Urinary bladder (tissue), 4 donors: ENCODE measurements around the gene CDC42BPA. TPM values are rescaled to one million over a fixed set of nuclear protein-coding genes. Genes with fewer than 3 reads are reported as not detected.

ENCODE experiments used
- DNase-seq: peaks from one replicate; pipeline ENCODE4 v3.0.0-alpha.2; 2015; ENCODE audit errors: extremely low spot score
- H3K27ac ChIP-seq: one replicate; pipeline ENCODE4 v1.5.1; 2013; ENCODE audit warnings: low read depth, mild to moderate bottlenecking, moderate library complexity
- H3K36me3 ChIP-seq: one replicate; pipeline ENCODE4 v1.6.1; 2013; ENCODE audit warnings: mild to moderate bottlenecking, moderate library complexity; ENCODE audit not compliant: insufficient read depth
- H3K4me1 ChIP-seq: one replicate; pipeline ENCODE4 v1.6.1; 2013; ENCODE audit warnings: mild to moderate bottlenecking, moderate library complexity; ENCODE audit not compliant: insufficient read depth
- H3K4me3 ChIP-seq: one replicate; pipeline ENCODE4 v1.5.1; 2013; ENCODE audit warnings: low read depth, low read length
- WGBS: extraction: QIAGEN DNeasy Blood & Tissue Kit; methylation state at CpG from one replicate; pipeline ENCODE4 v1.1.7; 2013; 5-methylcytosine and 5-hydroxymethylcytosine counted together
- polyA plus RNA-seq: library from polyadenylated mRNA; stranded (reverse); fragments of 200-250 nt; gene quantifications from one replicate; pipeline ENCODE4 v1.2.3, GENCODE V29; 2013
- total RNA-seq: library from RNA; depleted of rRNA; stranded (reverse); fragments of >200 nt; gene quantifications from one replicate; pipeline ENCODE4 v1.2.3, GENCODE V29; 2014
- donor health status: healthy with polysubstance abuse.
- donor health status: healthy.

Gene CDC42BPA
- total and polyA plus RNA-seq, 2 donors = 36.6 to 194 TPM

DNA sequence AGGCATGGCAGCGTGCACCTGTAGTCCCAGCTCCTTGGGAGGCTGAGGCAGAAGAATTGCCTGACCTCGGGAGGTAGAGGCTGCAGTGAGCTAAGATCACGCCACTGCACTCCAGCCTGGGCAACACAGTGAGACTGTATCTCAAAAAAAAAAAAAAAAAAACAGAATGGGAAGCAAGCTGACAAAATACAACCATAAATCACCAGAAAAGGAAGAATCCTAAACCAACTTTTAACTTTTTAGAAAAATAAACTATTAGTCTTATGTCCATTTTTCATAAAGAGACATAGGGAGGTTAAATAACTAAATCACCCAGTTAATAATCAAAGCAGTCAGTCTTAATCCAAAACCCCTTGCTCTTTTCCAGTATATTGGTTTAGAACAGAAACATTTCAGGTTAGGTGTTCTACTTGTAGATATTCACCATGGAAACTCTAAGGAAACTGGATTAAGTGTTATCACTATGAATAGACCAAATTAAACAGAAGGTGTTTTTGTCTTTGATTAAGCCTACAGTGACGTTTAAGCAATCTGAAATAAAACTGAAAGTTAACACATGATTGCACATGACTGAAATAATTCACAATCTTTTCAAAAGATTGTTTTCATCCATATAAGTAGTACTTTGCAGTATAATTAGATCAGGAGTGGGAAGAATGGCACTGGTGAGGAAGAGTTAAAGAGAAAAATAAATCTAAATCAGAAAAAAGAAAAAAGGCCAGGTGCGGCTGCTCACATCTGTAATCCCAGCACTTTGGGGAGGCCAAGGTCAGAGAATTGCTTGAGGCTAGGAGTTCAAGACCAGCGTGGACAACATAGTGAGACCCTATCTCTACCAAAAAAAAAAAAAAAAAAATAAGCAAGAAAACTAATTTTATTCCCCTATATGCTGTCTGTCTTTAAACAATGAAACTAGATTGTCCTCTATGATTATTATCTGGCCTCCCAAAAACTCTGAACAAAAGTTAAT is 9.6 kb downstream of the CDC42BPA start:
- Histone ChIP-seq H3K27ac (no peak overlapping the region), H3K4me1 (peaks cover 2% of the 10 kb centered on the region)
- WGBS = 75% methylated on average over 6 of the region's 6 CpGs

DNA sequence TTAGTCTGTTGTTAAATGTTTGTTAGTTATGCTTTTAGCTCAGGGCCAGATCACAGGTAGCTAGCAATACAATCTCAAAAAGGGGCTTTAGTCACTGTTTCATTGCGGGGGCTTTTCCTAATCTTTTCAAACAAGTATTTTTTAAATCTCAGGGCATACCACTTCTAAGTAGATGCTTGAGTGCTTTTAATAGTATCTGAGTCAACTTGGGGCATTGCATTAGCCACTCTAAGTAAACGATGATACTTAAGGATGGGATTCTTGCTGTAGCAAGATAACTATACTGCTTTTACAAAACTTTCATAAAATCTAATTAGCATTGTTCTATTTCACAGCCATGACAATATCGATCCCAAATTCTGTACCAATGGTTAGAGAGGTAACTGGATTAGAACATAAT is 11.6 kb downstream of the CDC42BPA start:
- Histone ChIP-seq H3K4me3 (no peak overlapping the region), H3K36me3 (no peaks in the 10 kb centered on the region), H3K4me1 (no peaks in the 10 kb centered on the region), H3K27ac (no peak overlapping the region)
- WGBS = 94% methylated on average over 3 of the region's 3 CpGs
- no peak for DNase-seq

More for the DNA sequence above, 9.6 kb downstream of the CDC42BPA start:
- Histone ChIP-seq H3K36me3 (no peaks in the 10 kb centered on the region), H3K4me3 (no peak overlapping the region)
- DNase-seq = no peak

DNA sequence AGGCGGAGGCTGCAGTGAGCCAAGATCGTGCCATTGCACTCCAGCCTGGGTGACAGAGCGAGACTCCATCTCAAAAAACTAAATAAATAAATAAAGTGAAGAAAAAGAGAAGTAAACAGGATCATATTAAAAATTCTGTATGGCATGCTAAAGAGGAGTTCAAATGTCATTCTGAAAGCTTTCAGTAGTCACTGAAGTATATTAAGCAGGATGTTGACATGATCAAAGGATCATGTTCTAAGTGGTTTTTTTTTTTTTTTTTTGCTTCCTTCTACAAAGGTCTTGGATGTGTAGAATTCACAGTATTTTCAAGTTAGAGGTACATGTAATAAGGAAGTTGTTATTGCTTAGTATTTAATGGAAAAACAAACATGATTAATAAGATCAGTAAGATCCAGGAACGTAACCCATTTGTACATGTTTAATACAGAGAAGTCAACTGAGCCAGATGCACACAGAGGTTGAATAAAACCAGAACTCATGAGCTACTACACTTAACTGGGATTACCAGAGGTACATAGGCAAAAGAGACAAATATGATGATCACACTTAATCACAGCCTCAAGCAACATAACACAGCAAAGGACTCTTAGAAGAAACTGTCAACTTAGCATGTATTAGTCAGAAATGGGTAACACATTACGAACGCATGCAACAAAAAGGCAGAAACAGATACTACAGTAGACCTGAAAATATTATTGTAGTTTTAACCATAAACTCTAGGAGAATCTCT is 12.2 kb downstream of the CDC42BPA start:
- Histone ChIP-seq H3K4me3 (no peak overlapping the region), H3K36me3 (no peaks in the 10 kb centered on the region), H3K4me1 (no peaks in the 10 kb centered on the region), H3K27ac (no peak overlapping the region)
- no peak for DNase-seq
- 91% methylated on average over 6 of the region's 6 CpGs for WGBS

DNA sequence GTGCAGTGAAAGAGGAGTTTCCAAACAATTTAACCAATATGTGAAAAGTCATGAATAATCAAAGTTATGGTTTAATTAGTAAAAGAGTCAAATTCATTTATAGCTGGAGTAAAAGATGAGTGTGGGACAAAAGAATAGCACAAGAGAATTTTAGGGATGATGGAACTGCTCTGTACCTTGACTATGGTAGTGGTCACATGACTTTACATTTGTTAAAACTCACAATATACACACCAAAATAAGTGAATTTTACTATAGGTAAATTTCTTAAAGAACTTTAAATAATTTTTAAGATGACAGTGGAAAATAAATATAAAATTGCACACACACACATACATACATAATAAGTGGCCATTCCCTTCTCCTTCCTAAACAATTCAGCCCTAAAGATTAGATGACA is 13.6 kb downstream of the CDC42BPA start:
- no peak for DNase-seq
- no peaks in the 10 kb centered on the region for H3K4me1 ChIP-seq
- H3K27ac ChIP-seq = no peak overlapping the region
- no peak overlapping the region for H3K4me3 ChIP-seq
- H3K36me3 ChIP-seq = no peaks in the 10 kb centered on the region

DNA sequence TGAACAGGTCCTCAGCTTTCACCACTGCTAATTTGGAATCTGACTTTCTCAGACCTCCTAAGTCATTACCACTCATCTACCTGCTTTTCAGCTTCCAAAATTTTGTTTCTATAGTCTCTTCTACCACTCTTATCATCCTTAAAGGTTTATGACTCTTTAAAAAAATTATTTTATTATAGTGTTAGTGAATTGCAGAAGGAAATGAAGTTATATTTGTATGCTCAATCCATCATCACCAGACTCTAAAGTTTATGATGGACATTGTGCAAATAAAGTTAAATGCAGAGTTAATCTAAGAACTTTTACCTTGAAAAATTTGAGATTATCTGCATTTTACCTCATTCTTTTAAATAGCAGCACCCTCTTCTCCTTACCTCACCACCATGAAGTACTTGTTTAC is 14.6 kb downstream of the CDC42BPA start:
- H3K27ac ChIP-seq = no peak overlapping the region
- H3K4me1 ChIP-seq = no peaks in the 10 kb centered on the region
- no peak overlapping the region for H3K4me3 ChIP-seq
- no peaks in the 10 kb centered on the region for H3K36me3 ChIP-seq
- no peak for DNase-seq

DNA sequence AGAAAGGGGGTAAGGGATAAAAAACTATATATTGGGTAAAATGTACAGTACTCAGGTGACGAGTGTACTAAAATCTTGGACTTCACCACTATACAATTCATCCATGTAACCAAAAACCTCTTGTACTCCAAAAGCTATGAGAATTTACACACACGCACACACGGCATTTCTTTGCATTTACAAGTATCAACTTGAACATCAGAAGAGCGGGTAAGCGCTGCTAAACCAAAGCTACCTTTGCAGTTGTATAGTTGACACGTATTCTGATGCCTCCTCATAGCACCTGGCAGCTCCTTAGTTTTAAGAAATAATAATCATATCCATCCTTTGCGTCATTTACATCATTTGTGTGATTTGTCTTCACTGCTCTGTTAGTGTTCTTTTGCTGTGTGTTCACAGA is 17.6 kb downstream of the CDC42BPA start:
- Histone ChIP-seq H3K4me1 (no peaks in the 10 kb centered on the region), H3K4me3 (no peak overlapping the region), H3K27ac (no peak overlapping the region), H3K36me3 (no peaks in the 10 kb centered on the region)
- WGBS = 97% methylated on average over 7 of the region's 7 CpGs
- no peak for DNase-seq

DNA sequence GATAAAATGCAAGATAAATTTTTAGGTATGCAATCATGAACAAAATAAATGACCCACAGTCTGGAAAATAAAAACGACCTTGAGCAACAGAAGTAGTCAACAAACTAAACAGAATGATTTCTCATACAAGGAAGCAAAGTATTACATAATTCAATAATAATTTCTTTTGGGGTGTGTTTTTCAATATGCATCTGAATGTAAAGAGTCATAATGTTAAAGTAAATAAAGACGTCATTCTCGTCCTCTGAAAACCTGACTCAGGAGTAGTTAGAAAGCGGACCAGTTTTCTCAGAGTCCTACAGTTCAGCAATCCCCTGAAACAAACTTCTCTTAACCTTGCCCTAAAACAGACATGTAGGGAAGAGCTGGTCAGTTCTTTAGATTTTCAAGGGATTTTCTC is 18.6 kb downstream of the CDC42BPA start:
- Histone ChIP-seq H3K27ac (no peak overlapping the region), H3K36me3 (no peaks in the 10 kb centered on the region), H3K4me1 (no peaks in the 10 kb centered on the region), H3K4me3 (no peak overlapping the region)
- DNase-seq = no peak
- 36% methylated on average over 4 of the region's 4 CpGs for WGBS

DNA sequence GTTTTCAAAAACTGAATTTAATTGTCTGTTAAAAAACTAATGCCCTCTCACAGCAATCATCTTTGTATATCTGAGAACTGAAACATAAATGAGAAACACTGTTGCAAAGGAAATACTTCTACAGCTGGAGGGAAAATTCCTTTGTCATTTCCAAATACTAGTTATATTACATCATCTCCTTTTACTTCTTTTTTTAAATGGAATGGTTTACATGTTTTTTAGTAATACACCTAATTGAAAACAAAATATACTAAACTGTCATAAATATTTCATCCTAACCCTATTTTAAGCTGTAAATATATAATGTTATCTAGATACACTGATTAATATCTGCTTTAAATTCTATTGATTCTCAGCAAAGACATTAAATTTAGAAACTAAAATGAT is 19.1 kb downstream of the CDC42BPA start:
- Histone ChIP-seq H3K4me3 (no peak overlapping the region), H3K4me1 (no peaks in the 10 kb centered on the region), H3K36me3 (no peaks in the 10 kb centered on the region), H3K27ac (no peak overlapping the region)
- DNase-seq = no peak

DNA sequence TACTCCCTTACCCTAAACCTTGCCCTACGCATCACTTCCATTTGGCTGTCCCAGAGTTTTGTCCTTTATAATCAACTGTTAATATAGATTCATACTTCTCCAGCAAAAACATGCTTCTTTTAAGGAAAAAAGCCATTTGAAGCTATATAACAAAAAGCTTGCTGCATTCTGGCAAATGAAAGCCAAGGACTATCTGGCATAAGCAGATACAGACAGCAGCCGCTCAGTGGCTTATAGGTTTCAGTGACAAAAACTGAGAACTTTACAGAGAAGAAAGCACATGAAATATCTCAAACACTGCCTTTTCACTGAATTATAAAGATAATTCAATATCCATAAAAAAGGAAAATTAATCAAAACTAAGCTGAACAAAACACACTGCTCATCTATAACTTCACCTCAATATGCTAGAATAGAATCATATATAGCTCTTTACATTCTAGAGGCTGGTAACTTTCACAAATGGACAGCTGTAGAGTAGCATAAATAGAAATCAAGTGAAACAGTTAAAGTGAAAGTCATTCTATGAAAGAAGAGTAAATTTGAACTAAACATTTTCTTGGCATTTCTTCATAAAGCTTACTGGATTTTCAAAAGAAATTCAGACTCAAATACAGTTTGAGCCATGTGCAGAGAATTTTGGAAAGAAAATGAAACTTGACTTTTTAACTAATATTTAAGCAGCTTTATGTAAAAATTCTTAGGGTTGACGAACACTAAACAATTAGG is 19.6 kb downstream of the CDC42BPA start:
- no peaks in the 10 kb centered on the region for H3K4me1 ChIP-seq
- DNase-seq = no peak
- 57% methylated on average over 3 of the region's 3 CpGs for WGBS
- no peaks in the 10 kb centered on the region for H3K36me3 ChIP-seq
- H3K4me3 ChIP-seq = no peak overlapping the region
- no peak overlapping the region for H3K27ac ChIP-seq

DNA sequence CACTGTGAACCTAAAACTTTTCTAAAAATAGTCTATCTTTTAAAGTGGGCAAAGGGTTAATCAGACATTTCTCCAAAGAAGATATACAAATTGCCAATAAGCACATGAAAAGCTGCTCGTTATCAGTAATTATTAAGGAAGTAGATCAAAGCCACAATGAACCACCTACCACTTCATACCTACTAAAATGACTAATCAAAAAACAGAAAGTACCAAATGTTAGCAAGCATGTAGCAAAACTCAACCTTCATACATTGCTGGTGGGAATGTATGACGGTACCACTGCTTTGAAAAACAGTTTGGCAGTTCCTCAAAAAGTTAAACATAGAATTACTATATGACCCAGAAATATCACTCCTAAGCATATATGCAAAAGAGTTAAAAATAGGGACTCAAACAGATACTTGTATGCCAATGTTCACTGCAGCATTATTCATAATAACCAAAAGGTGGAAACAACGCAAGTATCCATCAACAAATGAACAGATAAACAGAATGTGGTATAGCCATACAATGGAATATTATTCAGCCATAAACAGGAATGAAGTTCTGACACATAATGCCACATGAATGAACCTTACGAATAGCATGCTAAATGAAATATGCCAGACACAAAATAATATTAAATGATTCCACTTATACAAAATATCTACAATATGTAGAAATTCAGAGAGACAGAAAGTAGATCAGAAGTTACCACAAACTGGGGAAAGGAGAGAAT is 21.1 kb downstream of the CDC42BPA start:
- 95% methylated on average over 4 of the region's 4 CpGs for WGBS
- Histone ChIP-seq H3K36me3 (no peaks in the 10 kb centered on the region), H3K27ac (no peak overlapping the region), H3K4me1 (no peaks in the 10 kb centered on the region), H3K4me3 (no peak overlapping the region)
- no peak for DNase-seq

DNA sequence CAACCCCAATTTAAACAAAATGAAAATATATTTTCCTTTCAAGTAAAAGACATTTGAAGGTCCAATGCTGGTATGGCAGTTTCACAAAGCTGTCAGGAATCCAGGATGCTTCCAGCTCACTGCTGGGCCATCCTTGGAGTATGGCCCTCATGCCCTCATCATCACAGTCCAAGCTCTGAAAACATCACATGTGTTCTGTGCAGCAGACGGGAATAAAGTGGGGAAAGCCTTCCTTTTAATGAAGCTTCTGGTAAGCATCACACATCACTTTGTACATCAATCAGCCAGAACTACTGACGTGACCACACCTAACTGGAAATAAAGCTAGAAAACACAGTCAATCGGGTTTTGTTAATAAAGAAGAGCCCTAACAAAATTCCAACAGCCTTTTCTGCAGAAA is 22.7 kb downstream of the CDC42BPA start:
- no peak overlapping the region for H3K4me3 ChIP-seq
- no peak for DNase-seq
- 64% methylated on average over 3 of the region's 3 CpGs for WGBS

DNA sequence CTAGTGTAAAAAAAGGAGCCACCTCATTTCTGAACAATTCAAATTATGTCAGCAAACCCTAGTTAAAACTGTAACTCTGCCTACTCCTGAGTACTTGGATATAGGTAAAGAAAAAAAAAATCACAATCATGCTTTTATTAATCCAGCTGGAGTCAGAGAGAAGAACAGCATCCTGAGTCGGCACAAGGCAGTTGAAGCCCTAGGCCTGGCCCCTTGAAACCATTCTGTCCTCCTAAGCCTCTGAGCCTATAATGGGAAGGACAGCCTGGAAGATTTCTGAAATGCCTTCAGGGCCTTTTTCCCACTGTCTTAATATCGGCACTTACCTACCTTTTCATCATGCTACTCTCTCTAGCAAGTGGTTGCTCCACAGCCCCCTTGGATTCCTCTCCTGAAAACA is 32.5 kb downstream of the CDC42BPA start:
- 98% methylated on average over 2 of the region's 2 CpGs for WGBS
- DNase-seq = no peak
- Histone ChIP-seq H3K27ac (no peak overlapping the region), H3K4me1 (no peaks in the 10 kb centered on the region), H3K36me3 (no peaks in the 10 kb centered on the region), H3K4me3 (no peak overlapping the region)

More for the DNA sequence above, 22.7 kb downstream of the CDC42BPA start:
- Histone ChIP-seq H3K4me1 (no peaks in the 10 kb centered on the region), H3K36me3 (no peaks in the 10 kb centered on the region), H3K27ac (no peak overlapping the region)

DNA sequence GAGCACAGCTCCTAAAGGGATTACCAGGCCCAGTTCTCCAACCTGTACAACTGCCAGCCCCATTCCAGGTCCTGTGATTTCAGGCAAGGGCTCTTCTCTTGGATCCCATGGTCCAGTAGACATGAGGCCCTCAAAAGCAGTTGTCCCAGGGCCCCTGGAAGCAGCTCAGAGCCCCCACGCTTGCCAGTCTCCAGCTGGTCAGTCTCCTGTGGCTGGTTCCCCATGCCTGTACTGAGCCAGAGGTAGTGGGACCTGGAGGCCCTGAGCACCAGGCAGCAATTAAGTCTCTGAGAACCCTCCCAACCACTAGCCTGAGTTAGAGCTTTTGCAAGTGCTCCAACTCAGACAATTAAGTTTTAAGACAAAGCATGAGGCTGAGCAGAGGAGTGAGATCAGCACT is 36.9 kb downstream of the CDC42BPA start:
- H3K4me1 ChIP-seq = no peaks in the 10 kb centered on the region
- H3K4me3 ChIP-seq = no peak overlapping the region
- WGBS = 95% methylated on average over 1 of the region's 1 CpG
- H3K27ac ChIP-seq = no peak overlapping the region
- no peaks in the 10 kb centered on the region for H3K36me3 ChIP-seq
- no peak for DNase-seq
